ENCODE results near the gene NELL1. TPM values are rescaled to one million over a fixed set of nuclear protein-coding genes. Genes with fewer than 3 reads are reported as not detected.
"Not testable (repeated sequence)": the region's sequence is repeated elsewhere in the genome, so short reads cannot be mapped to it uniquely, and the experiment has no call there.

The NELL1 gene
- polyA plus RNA-seq, 4 donors = 0.18 to 5.1 TPM; not detected in 2

GRCh38 chr11:21260101-21260500 lies 590.7 kb downstream of the NELL1 start:
- Histone ChIP-seq H3K36me3 (ENCODE audit: control insufficient read depth in 3 of 3, insufficient read depth in 2 of 3, low read depth in 1 of 3, low read length in 3 of 3) (no peaks in the 10 kb centered on the region), H3K4me1 (ENCODE audit: control insufficient read depth in 3 of 3, insufficient read depth in 2 of 3, low read depth in 1 of 3, low read length in 2 of 3) (no peaks in the 10 kb centered on the region), H3K4me3 (ENCODE audit: low read depth in 1 of 3, low read length in 3 of 3) (no peak overlapping the region), H3K27me3 (ENCODE audit: control insufficient read depth in 3 of 3, insufficient read depth in 3 of 3, low read length in 3 of 3) (no peaks in the 10 kb centered on the region), H3K9me3 (ENCODE audit: control insufficient read depth in 2 of 2, insufficient read depth in 1 of 2, low read depth in 1 of 2, low read length in 1 of 2) (no peaks in the 10 kb centered on the region), H3K27ac (ENCODE audit: low read depth in 1 of 3, low read length in 2 of 3) (no peak overlapping the region)
- DNase-seq = no peak
- no peak for FAIRE-seq

GRCh38 chr11:21262992-21263391 lies 593.6 kb downstream of the NELL1 start:
- WGBS, 3 donors = 12 to 51% (median 20%) methylated on average over 4 of the region's 4 CpGs

GRCh38 chr11:21264125-21264524 lies 594.7 kb downstream of the NELL1 start:
- no peak overlapping the region for H3K4me3 ChIP-seq (ENCODE audit: low read depth in 1 of 3, low read length in 3 of 3)
- DNase-seq (no peak), FAIRE-seq (no peak)
- 50 to 73% (median 53%) methylated on average over 1 of the region's 1 CpG for WGBS, 3 donors
- no peaks in the 10 kb centered on the region for H3K36me3 ChIP-seq (ENCODE audit: control insufficient read depth in 3 of 3, insufficient read depth in 2 of 3, low read depth in 1 of 3, low read length in 3 of 3)
- H3K27ac ChIP-seq (ENCODE audit: low read depth in 1 of 3, low read length in 2 of 3) = no peak overlapping the region
- H3K9me3 ChIP-seq (ENCODE audit: control insufficient read depth in 2 of 2, insufficient read depth in 1 of 2, low read depth in 1 of 2, low read length in 1 of 2) = no peaks in the 10 kb centered on the region
- H3K27me3 ChIP-seq (ENCODE audit: control insufficient read depth in 3 of 3, insufficient read depth in 3 of 3, low read length in 3 of 3) = no peaks in the 10 kb centered on the region
- H3K4me1 ChIP-seq (ENCODE audit: control insufficient read depth in 3 of 3, insufficient read depth in 2 of 3, low read depth in 1 of 3, low read length in 2 of 3) = no peaks in the 10 kb centered on the region

More at GRCh38 chr11:21262992-21263391, 593.6 kb downstream of the NELL1 start:
- Histone ChIP-seq H3K27me3 (ENCODE audit: control insufficient read depth in 3 of 3, insufficient read depth in 3 of 3, low read length in 3 of 3) (no peaks in the 10 kb centered on the region), H3K4me1 (ENCODE audit: control insufficient read depth in 3 of 3, insufficient read depth in 2 of 3, low read depth in 1 of 3, low read length in 2 of 3) (no peaks in the 10 kb centered on the region), H3K9me3 (ENCODE audit: control insufficient read depth in 2 of 2, insufficient read depth in 1 of 2, low read depth in 1 of 2, low read length in 1 of 2) (no peaks in the 10 kb centered on the region), H3K36me3 (ENCODE audit: control insufficient read depth in 3 of 3, insufficient read depth in 2 of 3, low read depth in 1 of 3, low read length in 3 of 3) (no peaks in the 10 kb centered on the region), H3K4me3 (ENCODE audit: low read depth in 1 of 3, low read length in 3 of 3) (no peak overlapping the region), H3K27ac (ENCODE audit: low read depth in 1 of 3, low read length in 2 of 3) (no peak overlapping the region)
- no peak for FAIRE-seq
- peak in 1 of 2 donors; percentile 4 for DNase-seq

GRCh38 chr11:21268036-21268435 lies 598.6 kb downstream of the NELL1 start:
- 48 to 62% (median 54%) methylated on average over 2 of the region's 2 CpGs for WGBS, 3 donors
- Histone ChIP-seq H3K27me3 (ENCODE audit: control insufficient read depth in 3 of 3, insufficient read depth in 3 of 3, low read length in 3 of 3) (no peaks in the 10 kb centered on the region), H3K27ac (ENCODE audit: low read depth in 1 of 3, low read length in 2 of 3) (no peak overlapping the region), H3K9me3 (ENCODE audit: control insufficient read depth in 2 of 2, insufficient read depth in 1 of 2, low read depth in 1 of 2, low read length in 1 of 2) (no peaks in the 10 kb centered on the region), H3K4me3 (ENCODE audit: low read depth in 1 of 3, low read length in 3 of 3) (no peak overlapping the region), H3K36me3 (ENCODE audit: control insufficient read depth in 3 of 3, insufficient read depth in 2 of 3, low read depth in 1 of 3, low read length in 3 of 3) (no peaks in the 10 kb centered on the region), H3K4me1 (ENCODE audit: control insufficient read depth in 3 of 3, insufficient read depth in 2 of 3, low read depth in 1 of 3, low read length in 2 of 3) (no peaks in the 10 kb centered on the region)
- no peak for FAIRE-seq
- DNase-seq = no peak

DNA sequence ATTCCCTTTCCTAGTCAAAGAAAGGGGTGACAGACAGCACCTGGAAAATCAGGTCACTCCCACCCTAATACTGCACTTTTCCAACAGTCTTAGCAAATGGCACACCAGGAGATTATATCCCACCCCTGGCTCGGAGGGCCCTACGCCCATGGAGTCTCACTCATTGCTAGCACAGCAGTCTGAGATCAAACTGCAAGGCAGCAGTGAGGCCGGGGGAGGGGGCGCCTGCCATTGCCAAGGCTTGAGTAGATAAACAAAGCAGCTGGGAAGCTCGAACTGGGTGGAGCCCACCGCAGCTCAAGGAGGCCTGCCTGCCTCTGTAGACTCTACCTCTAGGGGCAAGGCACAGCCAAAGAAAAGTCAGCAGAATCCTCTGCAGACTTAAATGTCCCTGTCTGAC lies 602.8 kb downstream of the NELL1 start:
- H3K9me3 ChIP-seq (ENCODE audit: control insufficient read depth in 2 of 2, insufficient read depth in 1 of 2, low read depth in 1 of 2, low read length in 1 of 2); FAIRE-seq; DNase-seq; H3K4me3 ChIP-seq (ENCODE audit: low read depth in 1 of 3, low read length in 3 of 3); H3K4me1 ChIP-seq (ENCODE audit: control insufficient read depth in 3 of 3, insufficient read depth in 2 of 3, low read depth in 1 of 3, low read length in 2 of 3); H3K27me3 ChIP-seq (ENCODE audit: control insufficient read depth in 3 of 3, insufficient read depth in 3 of 3, low read length in 3 of 3); H3K27ac ChIP-seq (ENCODE audit: low read depth in 1 of 3, low read length in 2 of 3); H3K36me3 ChIP-seq (ENCODE audit: control insufficient read depth in 3 of 3, insufficient read depth in 2 of 3, low read depth in 1 of 3, low read length in 3 of 3): not testable (repeated sequence)
- 80 to 82% (median 81%) methylated on average over 6 of the region's 6 CpGs for WGBS, 3 donors

- FAIRE-seq (no peak), DNase-seq (no peak)
- 38 to 61% (median 46%) methylated on average over 1 of the region's 1 CpG for WGBS, 3 donors
- Histone ChIP-seq H3K27me3 (ENCODE audit: control insufficient read depth in 3 of 3, insufficient read depth in 3 of 3, low read length in 3 of 3) (no peaks in the 10 kb centered on the region), H3K27ac (ENCODE audit: low read depth in 1 of 3, low read length in 2 of 3) (no peak overlapping the region), H3K4me3 (ENCODE audit: low read depth in 1 of 3, low read length in 3 of 3) (no peak overlapping the region), H3K9me3 (ENCODE audit: control insufficient read depth in 2 of 2, insufficient read depth in 1 of 2, low read depth in 1 of 2, low read length in 1 of 2) (no peaks in the 10 kb centered on the region), H3K36me3 (ENCODE audit: control insufficient read depth in 3 of 3, insufficient read depth in 2 of 3, low read depth in 1 of 3, low read length in 3 of 3) (no peaks in the 10 kb centered on the region), H3K4me1 (ENCODE audit: control insufficient read depth in 3 of 3, insufficient read depth in 2 of 3, low read depth in 1 of 3, low read length in 2 of 3) (no peaks in the 10 kb centered on the region)
Observed at GRCh38 chr11:21278840-21279239, 609.5 kb downstream of the NELL1 start.

- WGBS, 3 donors = 9 to 17% (median 9%) methylated on average over 2 of the region's 2 CpGs
- Histone ChIP-seq H3K9me3 (ENCODE audit: control insufficient read depth in 2 of 2, insufficient read depth in 1 of 2, low read depth in 1 of 2, low read length in 1 of 2) (peaks cover 0 to 2% of the 10 kb centered on the region in 2 donors), H3K27ac (ENCODE audit: low read depth in 1 of 3, low read length in 2 of 3) (no peak overlapping the region), H3K36me3 (ENCODE audit: control insufficient read depth in 3 of 3, insufficient read depth in 2 of 3, low read depth in 1 of 3, low read length in 3 of 3) (no peaks in the 10 kb centered on the region), H3K27me3 (ENCODE audit: control insufficient read depth in 3 of 3, insufficient read depth in 3 of 3, low read length in 3 of 3) (no peaks in the 10 kb centered on the region), H3K4me1 (ENCODE audit: control insufficient read depth in 3 of 3, insufficient read depth in 2 of 3, low read depth in 1 of 3, low read length in 2 of 3) (no peaks in the 10 kb centered on the region), H3K4me3 (ENCODE audit: low read depth in 1 of 3, low read length in 3 of 3) (no peak overlapping the region)
- no peak for FAIRE-seq
- DNase-seq = no peak
Observed at GRCh38 chr11:21285104-21285503, 615.7 kb downstream of the NELL1 start.

GRCh38 chr11:21289686-21290085 lies 620.3 kb downstream of the NELL1 start:
- FAIRE-seq = no peak
- no peak overlapping the region for H3K27ac ChIP-seq (ENCODE audit: low read depth in 1 of 3, low read length in 2 of 3)
- no peaks in the 10 kb centered on the region for H3K27me3 ChIP-seq (ENCODE audit: control insufficient read depth in 3 of 3, insufficient read depth in 3 of 3, low read length in 3 of 3)
- H3K4me1 ChIP-seq (ENCODE audit: control insufficient read depth in 3 of 3, insufficient read depth in 2 of 3, low read depth in 1 of 3, low read length in 2 of 3) = no peaks in the 10 kb centered on the region
- WGBS, 3 donors = 69 to 80% (median 71%) methylated on average over 4 of the region's 4 CpGs
- H3K4me3 ChIP-seq (ENCODE audit: low read depth in 1 of 3, low read length in 3 of 3) = no peak overlapping the region
- no peaks in the 10 kb centered on the region for H3K36me3 ChIP-seq (ENCODE audit: control insufficient read depth in 3 of 3, insufficient read depth in 2 of 3, low read depth in 1 of 3, low read length in 3 of 3)
- peaks cover 0 to 2% of the 10 kb centered on the region in 2 donors for H3K9me3 ChIP-seq (ENCODE audit: control insufficient read depth in 2 of 2, insufficient read depth in 1 of 2, low read depth in 1 of 2, low read length in 1 of 2)
- no peak for DNase-seq

GRCh38 chr11:21295508-21295907 lies 626.1 kb downstream of the NELL1 start:
- Histone ChIP-seq H3K27ac (ENCODE audit: low read depth in 1 of 3, low read length in 2 of 3) (no peak overlapping the region), H3K4me1 (ENCODE audit: control insufficient read depth in 3 of 3, insufficient read depth in 2 of 3, low read depth in 1 of 3, low read length in 2 of 3) (no peaks in the 10 kb centered on the region), H3K4me3 (ENCODE audit: low read depth in 1 of 3, low read length in 3 of 3) (no peak overlapping the region), H3K27me3 (ENCODE audit: control insufficient read depth in 3 of 3, insufficient read depth in 3 of 3, low read length in 3 of 3) (no peaks in the 10 kb centered on the region), H3K9me3 (ENCODE audit: control insufficient read depth in 2 of 2, insufficient read depth in 1 of 2, low read depth in 1 of 2, low read length in 1 of 2) (no peaks in the 10 kb centered on the region), H3K36me3 (ENCODE audit: control insufficient read depth in 3 of 3, insufficient read depth in 2 of 3, low read depth in 1 of 3, low read length in 3 of 3) (no peaks in the 10 kb centered on the region)
- WGBS, 3 donors = 78 to 96% (median 91%) methylated on average over 2 of the region's 2 CpGs
- no peak for FAIRE-seq
- no peak for DNase-seq

All from small intestine (tissue), 7 donors.